Erythroblast (primary cell): Measurements from ENCODE around the gene HTR6.

Experiments
- GATA1 ChIP-seq: IDR thresholded peaks from 2 replicates; pipeline ENCODE4 v1.6.1; 2011; ENCODE audit warnings: low read depth, mild to moderate bottlenecking, control low read depth, low read length, moderate library complexity
- POLR2A ChIP-seq: IDR thresholded peaks from 2 replicates; pipeline ENCODE4 v1.6.1; 2011; ENCODE audit warnings: mild to moderate bottlenecking, low read length

GRCh38 chr1:19654886-19655717 is 9.6 kb upstream of the HTR6 start:
- TF ChIP-seq POLR2A (no peak), GATA1 (no peak)
